Astrocyte (in vitro differentiated cells and primary cell): ENCODE measurements around the gene TRRAP. TPM values are rescaled to one million over a fixed set of nuclear protein-coding genes. Genes with fewer than 3 reads are reported as not detected.

ENCODE experiments used
- DNase-seq: peaks from one replicate; pipeline ENCODE4 v3.0.0-alpha.2; 2010; ENCODE audit warnings: low read depth
- FAIRE-seq: peaks from 2 replicates; lab custom pipeline; 2011; peaks lifted over from hg19 to GRCh38; lab: Jason Lieb, UNC
- H2AFZ ChIP-seq: 2 replicates; pipeline ENCODE4 v1.6.0; 2012; ENCODE audit warnings: low read depth, low read length, inconsistent platforms
- H3K27ac ChIP-seq: 2 replicates; pipeline ENCODE4 v1.5.1; 2011; ENCODE audit warnings: low read depth, low read length, inconsistent platforms
- H3K27me3 ChIP-seq: 2 replicates; pipeline ENCODE4 v1.6.0; 2011; ENCODE audit warnings: low read length, inconsistent platforms; ENCODE audit not compliant: insufficient read depth
- H3K36me3 ChIP-seq: 2 replicates; pipeline ENCODE4 v1.5.1; 2011; ENCODE audit warnings: low read length, inconsistent platforms; ENCODE audit not compliant: insufficient read depth
- H3K4me1 ChIP-seq: 2 replicates; pipeline ENCODE4 v1.5.1; 2011; ENCODE audit warnings: low read length, inconsistent platforms; ENCODE audit not compliant: insufficient read depth
- H3K4me2 ChIP-seq: 2 replicates; pipeline ENCODE4 v1.6.0; 2012; ENCODE audit warnings: low read length, inconsistent platforms
- H3K4me3 ChIP-seq: 2 replicates; pipeline ENCODE4 v1.5.1; 2011; ENCODE audit warnings: low read depth, mild to moderate bottlenecking, low read length, inconsistent platforms; ENCODE audit not compliant: insufficient read depth
- H3K79me2 ChIP-seq: 2 replicates; pipeline ENCODE4 v1.6.0; 2012; ENCODE audit warnings: mild to moderate bottlenecking, low read length, inconsistent platforms; ENCODE audit not compliant: insufficient read depth
- H3K9ac ChIP-seq: 2 replicates; pipeline ENCODE4 v1.6.0; 2012; ENCODE audit warnings: mild to moderate bottlenecking, low read length, inconsistent platforms
- H3K9me3 ChIP-seq: 2 replicates; pipeline ENCODE4 v1.5.1; 2012; ENCODE audit warnings: low read depth, mild to moderate bottlenecking, low read length, inconsistent platforms; ENCODE audit not compliant: insufficient read depth
- H4K20me1 ChIP-seq: 2 replicates; pipeline ENCODE4 v1.6.0; 2012; ENCODE audit warnings: low read length, inconsistent platforms; ENCODE audit not compliant: insufficient read depth
- H3K27ac Mint-ChIP-seq: one replicate; pipeline ENCODE4 v1.8.0; 2021; ENCODE audit warnings: mild to moderate bottlenecking, mixed read lengths; ENCODE audit not compliant: unreplicated experiment
- H3K27me3 Mint-ChIP-seq: one replicate; pipeline ENCODE4 v1.8.0; 2021; ENCODE audit warnings: low read depth, mixed read lengths; ENCODE audit not compliant: unreplicated experiment
- H3K36me3 Mint-ChIP-seq: one replicate; pipeline ENCODE4 v1.8.0; 2021; ENCODE audit warnings: low read depth, mixed read lengths; ENCODE audit not compliant: unreplicated experiment
- H3K4me1 Mint-ChIP-seq: one replicate; pipeline ENCODE4 v1.8.0; 2021; ENCODE audit warnings: low read depth, mixed read lengths; ENCODE audit not compliant: unreplicated experiment
- H3K4me3 Mint-ChIP-seq: one replicate; pipeline ENCODE4 v1.8.0; 2021; ENCODE audit warnings: mild to moderate bottlenecking, moderate library complexity, mixed read lengths; ENCODE audit not compliant: unreplicated experiment
- H3K9me3 Mint-ChIP-seq: one replicate; pipeline ENCODE4 v1.8.0; 2021; ENCODE audit warnings: mild to moderate bottlenecking, mixed read lengths; ENCODE audit not compliant: unreplicated experiment
- EZH2 ChIP-seq: IDR thresholded peaks from 2 replicates; pipeline ENCODE4 v1.6.1; 2012; ENCODE audit warnings: mild to moderate bottlenecking, low read length, inconsistent platforms; ENCODE audit not compliant: insufficient read depth
- total RNA-seq: library from RNA; stranded (reverse); gene quantifications from 2 replicates; pipeline ENCODE4 v1.2.1, GENCODE V29; 2021
- TF ChIP-seq, protein P1 (sequence below): IDR thresholded peaks from 2 replicates; pipeline ENCODE4 v1.5.1; 2011; ENCODE audit warnings: low read depth, mild to moderate bottlenecking, inconsistent platforms, low read length, moderate library complexity; ENCODE audit not compliant: insufficient read depth

Gene TRRAP
- total RNA-seq, 1 donor from 2014 or later: 33.5 TPM

DNA sequence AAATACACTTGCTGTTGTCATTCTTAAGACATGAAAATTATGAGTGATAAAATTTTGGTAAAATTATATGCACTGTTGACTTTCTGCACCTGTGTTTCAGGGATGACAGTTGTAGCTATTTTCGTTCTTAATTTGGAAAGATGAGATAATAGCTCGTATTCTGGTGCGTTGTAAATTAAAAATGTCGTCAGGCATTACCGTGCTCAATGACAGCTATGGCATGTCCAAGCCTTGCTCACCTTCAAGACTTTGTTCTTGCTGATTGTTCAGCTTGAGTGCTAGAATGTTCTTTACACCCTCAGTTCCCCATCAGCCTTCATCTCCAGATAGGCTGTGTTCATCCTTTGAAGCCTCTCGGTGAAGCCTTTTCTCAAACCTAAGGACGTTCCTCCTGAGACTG is 21.5 kb downstream of the TRRAP start:
- Histone ChIP-seq H3K27ac (no peak overlapping the region), H3K4me3 (no peak overlapping the region), H3K4me2 (no peak overlapping the region), H4K20me1 (peaks cover 8% of the 10 kb centered on the region), H3K9ac (no peak overlapping the region), H3K4me1 (no peaks in the 10 kb centered on the region), H2AFZ (no peak overlapping the region), H3K9me3 (no peaks in the 10 kb centered on the region), H3K27me3 (no peaks in the 10 kb centered on the region), H3K36me3 (peaks cover 54% of the 10 kb centered on the region), H3K79me2 (no peaks in the 10 kb centered on the region)
- Mint-ChIP-seq H3K9me3 (no peaks in the 10 kb centered on the region), H3K27ac (no peak overlapping the region), H3K4me1 (no peaks in the 10 kb centered on the region), H3K36me3 (peaks cover 38% of the 10 kb centered on the region), H3K27me3 (no peaks in the 10 kb centered on the region), H3K4me3 (no peak overlapping the region)
- TF ChIP-seq, protein P1, sequence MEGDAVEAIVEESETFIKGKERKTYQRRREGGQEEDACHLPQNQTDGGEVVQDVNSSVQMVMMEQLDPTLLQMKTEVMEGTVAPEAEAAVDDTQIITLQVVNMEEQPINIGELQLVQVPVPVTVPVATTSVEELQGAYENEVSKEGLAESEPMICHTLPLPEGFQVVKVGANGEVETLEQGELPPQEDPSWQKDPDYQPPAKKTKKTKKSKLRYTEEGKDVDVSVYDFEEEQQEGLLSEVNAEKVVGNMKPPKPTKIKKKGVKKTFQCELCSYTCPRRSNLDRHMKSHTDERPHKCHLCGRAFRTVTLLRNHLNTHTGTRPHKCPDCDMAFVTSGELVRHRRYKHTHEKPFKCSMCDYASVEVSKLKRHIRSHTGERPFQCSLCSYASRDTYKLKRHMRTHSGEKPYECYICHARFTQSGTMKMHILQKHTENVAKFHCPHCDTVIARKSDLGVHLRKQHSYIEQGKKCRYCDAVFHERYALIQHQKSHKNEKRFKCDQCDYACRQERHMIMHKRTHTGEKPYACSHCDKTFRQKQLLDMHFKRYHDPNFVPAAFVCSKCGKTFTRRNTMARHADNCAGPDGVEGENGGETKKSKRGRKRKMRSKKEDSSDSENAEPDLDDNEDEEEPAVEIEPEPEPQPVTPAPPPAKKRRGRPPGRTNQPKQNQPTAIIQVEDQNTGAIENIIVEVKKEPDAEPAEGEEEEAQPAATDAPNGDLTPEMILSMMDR: no peak
- TF ChIP-seq EZH2: no peak
- no peak for FAIRE-seq
- no peak for DNase-seq

DNA sequence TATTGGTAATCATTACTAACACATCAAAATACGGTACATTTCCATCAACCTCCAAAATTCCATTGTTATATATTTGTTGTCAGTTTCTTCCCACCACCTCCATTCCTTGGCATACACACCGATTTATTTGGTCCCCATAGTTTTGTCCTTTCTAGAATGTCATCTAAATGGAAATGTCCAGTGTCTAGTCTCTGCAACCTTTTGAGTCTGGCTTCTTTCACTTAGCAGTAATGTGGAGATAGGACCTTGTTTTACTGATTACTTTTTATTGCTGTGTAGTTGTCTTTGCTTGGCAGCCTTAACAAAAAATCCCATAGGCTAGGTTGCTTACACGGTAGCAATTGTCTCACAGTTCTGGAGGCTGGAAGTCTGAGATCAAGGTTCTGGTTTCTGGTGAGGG is 22.5 kb downstream of the TRRAP start:
- Mint-ChIP-seq H3K4me3 (no peak overlapping the region), H3K9me3 (no peaks in the 10 kb centered on the region), H3K36me3 (peaks cover 44% of the 10 kb centered on the region), H3K27ac (no peak overlapping the region), H3K27me3 (no peaks in the 10 kb centered on the region), H3K4me1 (no peaks in the 10 kb centered on the region)
- Histone ChIP-seq H3K79me2 (no peaks in the 10 kb centered on the region), H3K4me1 (no peaks in the 10 kb centered on the region), H3K36me3 (peaks cover 64% of the 10 kb centered on the region), H3K9me3 (no peaks in the 10 kb centered on the region), H3K27me3 (no peaks in the 10 kb centered on the region), H3K9ac (no peak overlapping the region), H3K4me2 (no peak overlapping the region), H2AFZ (no peak overlapping the region), H3K27ac (no peak overlapping the region), H3K4me3 (no peak overlapping the region), H4K20me1 (peaks cover 18% of the 10 kb centered on the region)
- FAIRE-seq: no peak
- DNase-seq: no peak
- TF ChIP-seq, protein P1: no peak
- TF ChIP-seq EZH2: no peak

DNA sequence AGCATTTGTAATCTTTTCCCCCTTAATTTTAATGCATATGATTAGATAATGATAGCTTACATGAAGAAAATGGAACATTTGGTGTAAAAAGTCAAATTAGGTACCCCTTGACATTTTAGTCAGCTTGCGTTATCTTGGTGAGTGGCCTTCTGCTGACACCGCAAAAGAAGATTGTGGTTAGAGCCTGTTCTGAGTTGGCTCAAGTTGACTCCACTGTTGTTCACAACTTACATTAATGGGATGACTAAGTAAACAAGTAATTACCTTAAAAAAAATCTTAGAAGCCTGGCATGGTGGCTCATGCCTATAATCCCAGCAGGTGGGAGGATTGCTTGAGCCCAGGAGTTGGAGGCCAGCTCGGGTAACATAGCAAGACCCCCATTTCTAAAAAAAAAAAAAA is 24.2 kb downstream of the TRRAP start:
- Histone ChIP-seq H2AFZ (no peak overlapping the region), H4K20me1 (peaks cover 21% of the 10 kb centered on the region), H3K4me1 (no peaks in the 10 kb centered on the region), H3K36me3 (peaks cover 71% of the 10 kb centered on the region), H3K27ac (no peak overlapping the region), H3K79me2 (no peaks in the 10 kb centered on the region), H3K9me3 (no peaks in the 10 kb centered on the region), H3K9ac (no peak overlapping the region), H3K4me2 (no peak overlapping the region), H3K27me3 (no peaks in the 10 kb centered on the region), H3K4me3 (no peak overlapping the region)
- no peaks in the 10 kb centered on the region for H3K4me1 Mint-ChIP-seq
- no peak for TF ChIP-seq EZH2
- TF ChIP-seq, protein P1: no peak
- H3K36me3 Mint-ChIP-seq: peaks cover 47% of the 10 kb centered on the region
- DNase-seq: no peak
- no peaks in the 10 kb centered on the region for H3K27me3 Mint-ChIP-seq
- no peak overlapping the region for H3K27ac Mint-ChIP-seq
- no peak overlapping the region for H3K4me3 Mint-ChIP-seq
- FAIRE-seq: no peak
- H3K9me3 Mint-ChIP-seq: no peaks in the 10 kb centered on the region
